ENCODE data around the gene KPNA6. TPM values are rescaled to one million over a fixed set of nuclear protein-coding genes. Genes with fewer than 3 reads are reported as not detected.

Gene KPNA6
- total RNA-seq, 1 experiment from 2014 or later = 114 TPM

GRCh38 chr1:32192220-32192948 is 84.5 kb downstream of the KPNA6 start:
- no peak overlapping the region for H2BK15ac ChIP-seq (ENCODE audit: low read depth, low read length)
- TF ChIP-seq, protein P1, sequence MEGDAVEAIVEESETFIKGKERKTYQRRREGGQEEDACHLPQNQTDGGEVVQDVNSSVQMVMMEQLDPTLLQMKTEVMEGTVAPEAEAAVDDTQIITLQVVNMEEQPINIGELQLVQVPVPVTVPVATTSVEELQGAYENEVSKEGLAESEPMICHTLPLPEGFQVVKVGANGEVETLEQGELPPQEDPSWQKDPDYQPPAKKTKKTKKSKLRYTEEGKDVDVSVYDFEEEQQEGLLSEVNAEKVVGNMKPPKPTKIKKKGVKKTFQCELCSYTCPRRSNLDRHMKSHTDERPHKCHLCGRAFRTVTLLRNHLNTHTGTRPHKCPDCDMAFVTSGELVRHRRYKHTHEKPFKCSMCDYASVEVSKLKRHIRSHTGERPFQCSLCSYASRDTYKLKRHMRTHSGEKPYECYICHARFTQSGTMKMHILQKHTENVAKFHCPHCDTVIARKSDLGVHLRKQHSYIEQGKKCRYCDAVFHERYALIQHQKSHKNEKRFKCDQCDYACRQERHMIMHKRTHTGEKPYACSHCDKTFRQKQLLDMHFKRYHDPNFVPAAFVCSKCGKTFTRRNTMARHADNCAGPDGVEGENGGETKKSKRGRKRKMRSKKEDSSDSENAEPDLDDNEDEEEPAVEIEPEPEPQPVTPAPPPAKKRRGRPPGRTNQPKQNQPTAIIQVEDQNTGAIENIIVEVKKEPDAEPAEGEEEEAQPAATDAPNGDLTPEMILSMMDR (conservative IDR thresholded peaks at IDR 0.05) = no peak
- no peaks in the 10 kb centered on the region for H3K4me1 ChIP-seq (ENCODE audit: insufficient read depth, low read length)
- Mint-ChIP-seq H3K27ac (no peak overlapping the region), H3K27me3 (ENCODE audit: low read depth) (no peaks in the 10 kb centered on the region), H3K36me3 (ENCODE audit: insufficient read depth in 1 of 3, low read depth in 3 of 3) (peaks cover 69 to 98% (median 96%) of the 10 kb centered on the region in 3 experiments; a peak in 6 of 7 replicates), H3K9me3 (no peaks in the 10 kb centered on the region), H3K4me3 (no peak overlapping the region), H3K4me1 (0 out of 4 replicates have a peak, but pooled peaks cover 0 to under 1% of the 10 kb centered on the region in 2 experiments)
- no peak for DNase-seq
- no peak overlapping the region for H2BK12ac ChIP-seq (ENCODE audit: insufficient read length, low read depth, low read length)
- no peak overlapping the region for H3K23ac ChIP-seq (ENCODE audit: insufficient read length, low read depth, low read length)
- no peak overlapping the region for H2AK5ac ChIP-seq (ENCODE audit: insufficient read length, low read length)
- H3K18ac ChIP-seq (ENCODE audit: insufficient read length, low read depth, low read length) = no peak overlapping the region
- H3K27ac ChIP-seq (ENCODE audit: insufficient read length, low read depth, low read length) = no peak overlapping the region
- no peak overlapping the region for H2AFZ ChIP-seq (ENCODE audit: low read length)
- no peaks in the 10 kb centered on the region for H3K9me3 ChIP-seq (ENCODE audit: control insufficient read depth, low read depth, low read length)
- no peak overlapping the region for H4K91ac ChIP-seq (ENCODE audit: insufficient read length, low read depth, low read length)
- H3K23me2 ChIP-seq (ENCODE audit: insufficient read length, low read depth, low read length, poor library complexity, severe bottlenecking) = no peaks in the 10 kb centered on the region
- H2BK20ac ChIP-seq (ENCODE audit: low read depth, low read length, poor library complexity, severe bottlenecking) = no peak overlapping the region
- no peak overlapping the region for H4K5ac ChIP-seq (ENCODE audit: insufficient read length, low read depth, low read length)
- no peak overlapping the region for H2BK5ac ChIP-seq (ENCODE audit: insufficient read length, low read length)
- H3K9ac ChIP-seq (ENCODE audit: extremely low read depth, insufficient read length, low read length) = no peak overlapping the region
- H3T11ph ChIP-seq (ENCODE audit: low read length) = no peak overlapping the region
- H2BK120ac ChIP-seq (ENCODE audit: low read depth, low read length, poor library complexity, severe bottlenecking) = no peak overlapping the region
- no peak overlapping the region for H3K4ac ChIP-seq (ENCODE audit: low read depth, low read length)
- H4K8ac ChIP-seq (replicated peaks; ENCODE audit: insufficient read length, low read depth, low read length) = no peak overlapping the region
- no peak overlapping the region for H3K56ac ChIP-seq (ENCODE audit: insufficient read length, low read depth, low read length)
- H3K27me3 ChIP-seq (ENCODE audit: insufficient read depth, low read length) = no peaks in the 10 kb centered on the region
- no peaks in the 10 kb centered on the region for H3K79me2 ChIP-seq (ENCODE audit: insufficient read depth, low read length)
- no peaks in the 10 kb centered on the region for H4K20me1 ChIP-seq (ENCODE audit: control insufficient read depth, insufficient read depth, insufficient read length)
- H3K14ac ChIP-seq (ENCODE audit: insufficient read depth, low read length) = no peak overlapping the region
- H3K79me1 ChIP-seq (ENCODE audit: insufficient read depth, low read depth, low read length, poor library complexity, severe bottlenecking) = peaks cover 3% of the 10 kb centered on the region
- no CpG with 5 or more reads among the region's 8 CpGs for WGBS (ENCODE audit: extremely low coverage, insufficient read length, low lambda C conversion rate)
- no peak overlapping the region for H3K4me2 ChIP-seq (ENCODE audit: insufficient read depth, insufficient read length, low read length)

Measured in H9 (cell line).